K562 (cell line): ENCODE measurements around the gene STPG2. TPM values are rescaled to one million over a fixed set of nuclear protein-coding genes. Genes with fewer than 3 reads are reported as not detected.

ENCODE experiments used
- FOXP4 ChIP-seq: sonication (generic); formaldehyde crosslinking; IDR thresholded peaks from 2 replicates; pipeline ENCODE4 v1.8.0; 2022; ENCODE audit warnings: mild to moderate bottlenecking, missing genetic modification reagents, borderline replicate concordance
- MAFG ChIP-seq: fragments of 450-650 bp; conservative IDR thresholded peaks from 2 replicates; pipeline ENCODE4 v1.6.1; 2016; ENCODE audit warnings: missing genetic modification characterization, missing compliant biosample characterization
- MCM5 ChIP-seq: fragments of 450-650 bp; IDR thresholded peaks from 2 replicates; pipeline ENCODE4 v1.6.1; 2016; ENCODE audit warnings: low read depth
- PRMT5 ChIP-seq: sonication (generic); formaldehyde crosslinking; IDR thresholded peaks from 2 replicates; pipeline ENCODE4 v1.5.0; 2020; ENCODE audit warnings: missing genetic modification reagents
- RAD21 ChIP-seq, 2 experiments: fragments of 250-450 bp in 1 of 2; fragments of 450-650 bp in 1 of 2; sonication (Bioruptor Pico) in 1 of 2; formaldehyde crosslinking in 1 of 2; IDR thresholded peaks in 1 of 2; conservative IDR thresholded peaks in 1 of 2; 2 replicates each; pipeline versions ENCODE4 v1.4.0 to v1.8.0; 2020 to 2022; ENCODE audit warnings: mild to moderate bottlenecking in 2 of 2, moderate library complexity in 1 of 2
- TAF15 ChIP-seq: fragments of 200-400 bp; formaldehyde crosslinking; IDR thresholded peaks from 2 replicates; pipeline ENCODE4 v1.6.1; 2017; ENCODE audit warnings: mild to moderate bottlenecking, low read depth, low read length, moderate library complexity
- TAF9B ChIP-seq: fragments of 450-650 bp; IDR thresholded peaks from 2 replicates; pipeline ENCODE4 v1.6.1; 2018; ENCODE audit warnings: mild to moderate bottlenecking; ENCODE audit not compliant: partially characterized antibody
- TBP ChIP-seq: optimal IDR thresholded peaks from 2 replicates; pipeline ENCODE3; 2011; ENCODE audit warnings: low read depth, low read length, improper control_type of control experiment
- TRIM28 ChIP-seq: fragments of 450-650 bp; IDR thresholded peaks from 2 replicates; pipeline ENCODE4 v1.6.1; 2017
- YY1 ChIP-seq, 3 experiments: IDR thresholded peaks; 2 replicates each; pipeline ENCODE4 v1.6.1; 2011; ENCODE audit warnings: low read length in 2 of 3, mild to moderate bottlenecking in 2 of 3, moderate library complexity in 2 of 3, borderline replicate concordance in 1 of 3, control low read depth in 1 of 3, low read depth in 1 of 3; ENCODE audit not compliant: insufficient read depth in 3 of 3, insufficient replicate concordance in 2 of 3, control insufficient read depth in 1 of 3, insufficient read length in 1 of 3; ENCODE audit errors: extremely low read depth in 1 of 3
- ZC3H8 ChIP-seq: fragments of 450-650 bp; IDR thresholded peaks from 2 replicates; pipeline ENCODE4 v1.6.1; 2017
- ZNF23 ChIP-seq: fragments of 250-450 bp; sonication (Bioruptor Pico); IDR thresholded peaks from 2 replicates; pipeline ENCODE4 v1.4.0; 2020; ENCODE audit warnings: mild to moderate bottlenecking
- ZNF282 ChIP-seq: sonication (generic); formaldehyde crosslinking; IDR thresholded peaks from 2 replicates; pipeline ENCODE4 v1.8.1; 2023; ENCODE audit warnings: missing genetic modification reagents
- ZNF830 ChIP-seq: fragments of 250-450 bp; sonication (Bioruptor Pico); IDR thresholded peaks from 2 replicates; pipeline ENCODE4 v1.5.0; 2021; ENCODE audit warnings: mild to moderate bottlenecking
- ZSCAN32 ChIP-seq: fragments of 450-650 bp; formaldehyde crosslinking; IDR thresholded peaks from 2 replicates; pipeline ENCODE4 v1.4.0; 2020; ENCODE audit warnings: mild to moderate bottlenecking, moderate library complexity
- polyA plus RNA-seq, 8 experiments: library from polyadenylated mRNA; depleted of rRNA in 4 of 8; stranded (reverse) in 5 of 8; unstranded in 3 of 8; fragments of >200 nt; fragmentation: Nextera tagmentation in 2 of 8; fragmentation: Illumina TruSeq in 1 of 8; extraction: Ambion mirVana in 2 of 8; extraction: Trizol in 1 of 8; gene quantifications; 2 replicates each; pipeline versions ENCODE4 v1.2.1 to v1.2.3, GENCODE V29; 2011 to 2014; ENCODE audit warnings: inconsistent platforms in 1 of 8, missing spikeins in 1 of 8
- total RNA-seq, 7 experiments: library from RNA; depleted of rRNA in 6 of 7; stranded (reverse); fragments of >200 nt in 6 of 7; fragmentation: Illumina TruSeq in 2 of 7; extraction: Trizol in 2 of 7; gene quantifications; 2 replicates each; pipeline versions ENCODE4 v1.2.1 to v1.2.3, GENCODE V29; 2011 to 2021; ENCODE audit warnings: low replicate concordance in 1 of 7

The STPG2 gene
- total and polyA plus RNA-seq, 9 of the 15 experiments (the other 6 are each of a cell fraction or from before 2014, with no cell fraction given) = not detected

- TF ChIP-seq FOXP4 (no peak), TRIM28 (no peak), MCM5 (no peak), ZNF830 (CRISPR knock-in tag) (no peak), PRMT5 (no peak), YY1 (IDR thresholded peaks at IDR 0.05; ENCODE audit: borderline replicate concordance in 1 of 3, control insufficient read depth in 1 of 3, extremely low read depth in 1 of 3, insufficient read depth in 3 of 3, insufficient read length in 1 of 3, insufficient replicate concordance in 2 of 3, low read depth in 1 of 3, low read length in 2 of 3) (no peak), TBP (no peak), ZNF23 (CRISPR knock-in tag) (no peak), TAF15 (no peak), ZNF282 (CRISPR knock-in tag) (no peak), RAD21 (CRISPR knock-in tag; conservative IDR thresholded peaks at IDR 0.05 in 1 of 2, IDR thresholded peaks at IDR 0.05 in 1 of 2) (no peak), TAF9B (no peak), MAFG (tag) (no peak), ZSCAN32 (CRISPR knock-in tag) (no peak), ZC3H8 (no peak)
These were observed 275.2 kb downstream of the STPG2 start (continued) for GRCh38 chr4:97868097-97868496.
